Measurements from ENCODE around the gene ZNF747.
"Not testable (repeated sequence)": the region's sequence is repeated elsewhere in the genome, so short reads cannot be mapped to it uniquely, and the experiment has no call there.

Gene ZNF747

DNA sequence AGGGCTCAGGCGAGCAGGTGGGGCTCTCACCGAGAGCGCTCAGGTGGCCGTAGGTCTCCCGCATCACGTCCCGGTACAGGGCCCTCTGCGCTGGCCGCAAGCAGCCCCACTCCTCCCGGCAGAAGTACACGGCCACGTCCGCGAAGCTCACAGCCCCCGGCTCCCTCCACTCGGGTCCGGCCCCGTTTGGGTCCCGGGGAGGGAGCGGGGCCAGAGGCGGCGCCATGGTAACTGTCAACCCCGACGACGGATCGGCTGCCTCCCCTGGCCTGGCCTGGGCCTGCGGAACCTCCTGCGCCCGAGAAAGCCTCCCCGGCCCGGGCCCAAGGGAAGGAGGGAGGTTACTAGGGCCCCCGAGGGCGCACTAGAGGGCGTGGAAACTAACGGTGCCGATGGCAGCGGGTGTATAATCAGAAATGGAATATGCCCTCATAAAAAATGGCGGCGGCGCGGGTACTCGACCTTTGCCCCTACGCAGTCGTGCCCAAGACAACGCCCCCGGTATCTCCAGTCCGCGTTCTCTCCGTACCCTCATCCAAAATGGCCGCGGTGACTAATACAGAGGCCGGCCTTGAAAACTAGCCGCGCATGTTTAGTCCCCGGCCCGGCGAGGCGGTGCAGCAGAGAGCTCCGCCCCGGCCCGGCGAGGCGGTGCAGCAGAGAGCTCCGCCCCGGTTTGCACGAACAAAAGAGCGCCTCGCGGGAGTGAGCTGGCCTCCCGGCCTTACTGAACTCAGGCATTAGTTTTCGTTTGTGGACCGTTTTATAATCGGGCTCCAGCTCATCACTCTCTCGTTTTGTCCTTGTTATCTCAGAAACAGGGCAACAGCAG, 23.5 kb upstream of the ZNF747 start, which contains the start of gene ZNF764:
ZNF764 (minus strand) TSS at position 418 of the 832 bp plus-strand sequence; CDS start at position 226, 192 bp downstream.
- DNase-seq (ENCODE audit: low read depth): peak; percentile 98

DNA sequence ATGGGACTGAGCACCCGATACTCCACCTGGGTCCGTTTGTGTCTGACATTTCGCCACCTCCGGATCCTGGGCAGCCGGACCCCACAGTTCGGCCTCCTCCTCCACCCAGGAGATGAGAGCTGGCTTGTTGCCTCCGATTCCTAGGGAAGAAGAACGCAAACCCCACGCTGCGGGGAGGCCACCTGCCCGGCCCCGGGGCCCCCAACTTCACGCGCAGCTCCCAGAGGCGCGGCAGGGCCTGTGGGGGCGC, 23.0 kb upstream of the ZNF747 start:
- no peak for DNase-seq (ENCODE audit: low read depth)

DNA sequence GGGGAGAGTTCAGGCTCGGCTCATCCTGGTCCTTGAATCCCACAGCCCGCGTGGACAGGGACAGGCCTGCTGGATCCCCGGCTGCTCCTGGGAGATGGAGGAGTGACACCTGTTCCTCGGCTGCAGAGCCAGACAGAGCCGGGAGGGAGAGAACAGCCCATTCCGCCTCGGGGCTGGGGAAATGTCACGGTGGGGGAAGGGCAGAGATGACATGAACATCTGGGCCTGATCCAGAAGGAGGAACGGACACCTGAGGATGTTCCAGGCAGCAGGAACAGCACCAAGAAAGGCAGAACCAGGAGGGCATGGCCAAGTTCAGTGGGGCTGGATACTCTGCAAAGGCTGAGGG, 21.4 kb upstream of the ZNF747 start:
- no peak for DNase-seq (ENCODE audit: low read depth)

DNA sequence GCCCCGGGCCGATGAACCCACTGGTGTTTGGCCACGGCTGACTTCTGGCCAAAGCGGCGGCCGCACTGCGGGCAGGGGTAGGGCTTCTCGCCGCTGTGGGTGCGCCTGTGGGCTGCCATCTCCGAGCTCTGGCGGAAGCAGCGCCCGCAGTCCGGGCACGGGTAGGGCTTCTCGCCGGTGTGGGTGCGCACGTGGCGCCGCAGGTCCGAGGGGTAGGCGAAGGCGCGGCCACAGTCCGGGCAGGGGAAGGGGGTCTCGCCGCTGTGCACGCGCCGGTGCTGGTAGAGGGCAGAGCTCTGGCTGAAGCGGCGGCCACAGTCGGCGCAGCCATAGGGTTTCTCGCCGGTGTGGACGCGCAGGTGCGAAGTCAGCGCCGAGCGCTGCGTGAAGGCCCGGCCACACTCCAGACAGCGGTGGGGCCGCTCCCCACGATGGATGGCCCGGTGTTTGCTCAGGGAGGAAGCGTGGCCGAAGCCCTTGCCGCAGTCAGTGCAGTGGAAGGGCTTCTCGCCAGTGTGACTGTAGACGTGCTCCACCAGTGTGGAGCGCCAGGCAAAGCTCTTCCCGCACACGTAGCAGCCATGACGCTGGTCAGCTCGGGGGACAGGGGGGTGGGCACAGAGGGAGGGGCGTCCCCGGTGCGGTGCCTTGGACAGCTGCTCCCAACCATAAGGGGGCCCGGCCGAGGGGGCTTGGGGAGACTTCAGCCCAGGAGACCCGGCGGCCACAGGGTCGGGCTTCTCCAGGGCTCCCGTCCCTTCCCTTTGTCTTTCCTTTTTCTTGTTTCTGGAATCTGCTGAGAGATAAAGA, 20.9 kb upstream of the ZNF747 start:
- no peak for DNase-seq (ENCODE audit: low read depth)

DNA sequence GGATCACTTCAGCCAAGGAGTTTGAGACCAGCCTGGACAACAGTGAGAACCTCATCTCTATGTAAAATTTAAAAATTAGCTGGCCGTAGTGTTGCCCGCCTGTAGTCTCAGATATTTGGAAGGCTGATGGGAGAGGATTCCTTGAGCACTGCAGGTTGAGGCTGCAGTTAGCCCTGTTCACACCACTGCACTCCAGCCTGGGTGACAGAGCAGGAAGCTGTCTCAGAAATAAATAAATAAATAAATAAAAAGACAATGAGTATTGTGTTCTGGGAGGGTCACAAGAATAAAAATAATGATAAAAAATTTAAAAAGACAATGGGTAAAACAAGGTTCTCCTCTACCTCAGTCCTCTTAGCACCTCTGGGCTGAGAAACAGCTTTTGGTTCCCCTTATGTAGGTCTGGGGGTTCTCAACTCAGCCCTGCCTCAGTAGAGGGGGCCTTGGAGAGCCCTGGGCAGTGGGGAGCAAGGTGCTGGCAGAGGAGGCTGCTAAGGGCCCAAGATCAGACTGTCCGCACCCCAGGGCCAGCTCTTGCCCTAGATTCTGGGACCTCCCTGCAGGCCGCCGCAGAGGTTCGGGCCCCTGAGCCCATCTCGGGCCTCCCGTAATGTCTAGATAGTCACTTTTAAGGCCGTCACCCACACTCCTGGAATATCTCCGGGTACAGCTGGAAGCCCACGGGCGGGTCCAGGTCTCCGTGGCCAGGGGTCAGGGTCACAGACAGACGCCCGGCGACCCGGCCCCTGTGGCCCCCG, 20.1 kb upstream of the ZNF747 start:
- no peak for DNase-seq (ENCODE audit: low read depth)

DNA sequence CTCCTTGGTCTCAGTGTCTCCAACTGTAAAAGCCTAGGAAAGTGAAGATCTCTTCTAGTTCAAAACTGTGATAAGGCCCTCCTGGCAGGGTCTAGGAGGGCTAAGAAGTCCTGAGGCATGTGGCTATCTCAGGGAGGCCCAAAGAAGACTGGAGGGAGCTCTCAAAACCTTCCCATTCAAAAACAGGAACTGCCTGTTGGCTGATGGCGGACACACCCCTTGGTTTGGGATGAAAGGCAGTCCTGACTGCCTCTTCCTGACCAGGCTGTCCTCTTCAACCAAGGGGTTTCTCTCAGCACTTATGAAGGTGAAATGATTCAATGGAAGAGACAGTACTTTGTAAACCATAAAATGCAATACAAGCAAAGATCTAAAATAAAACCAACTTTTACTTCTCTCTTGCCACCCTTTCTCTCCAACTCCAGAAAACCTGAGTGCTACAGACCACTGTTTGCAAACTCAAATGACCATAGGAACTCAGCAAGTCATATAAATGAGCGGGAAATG, 18.8 kb upstream of the ZNF747 start:
- no peak for DNase-seq (ENCODE audit: low read depth)

DNA sequence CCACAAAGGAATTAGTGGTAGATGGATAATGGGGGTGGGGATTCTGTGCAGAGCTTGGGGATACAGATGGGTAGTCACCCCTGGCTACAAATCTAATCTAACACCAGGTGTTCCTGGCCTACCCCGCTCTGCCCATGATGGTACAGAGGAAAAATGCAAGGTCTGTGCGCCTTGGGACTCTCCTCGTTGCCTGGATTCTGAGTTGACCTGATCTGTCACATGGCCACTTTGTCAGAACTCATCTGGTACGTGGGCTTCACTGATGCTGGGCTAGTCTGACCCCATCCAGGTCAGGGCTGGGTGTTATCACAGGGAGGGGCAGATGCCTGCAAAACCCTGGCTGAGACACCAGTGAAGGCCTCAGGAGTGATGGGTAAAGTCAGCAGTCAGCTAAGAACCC, 18.3 kb upstream of the ZNF747 start:
- DNase-seq (ENCODE audit: low read depth): no peak

DNA sequence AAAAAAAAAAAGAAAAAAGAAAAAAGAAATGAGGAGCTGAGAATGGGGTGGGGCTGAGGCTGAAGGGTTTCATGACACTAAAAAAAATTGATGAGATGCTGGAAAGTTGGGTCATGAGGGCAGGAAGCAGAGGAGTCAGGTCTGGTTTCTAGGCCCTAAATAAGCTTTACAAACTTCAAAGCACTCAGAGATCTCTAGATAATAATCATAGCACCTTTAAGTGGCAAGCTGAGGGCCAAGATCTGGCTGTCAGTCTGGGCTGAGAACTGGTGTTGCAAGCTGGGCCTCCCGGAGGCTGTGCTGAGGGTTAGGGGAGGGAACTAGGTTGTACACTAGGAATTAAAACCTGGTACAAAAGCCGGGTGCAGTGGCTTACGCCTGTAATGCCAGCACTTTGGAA, 17.1 kb upstream of the ZNF747 start:
- no peak for DNase-seq (ENCODE audit: low read depth)

DNA sequence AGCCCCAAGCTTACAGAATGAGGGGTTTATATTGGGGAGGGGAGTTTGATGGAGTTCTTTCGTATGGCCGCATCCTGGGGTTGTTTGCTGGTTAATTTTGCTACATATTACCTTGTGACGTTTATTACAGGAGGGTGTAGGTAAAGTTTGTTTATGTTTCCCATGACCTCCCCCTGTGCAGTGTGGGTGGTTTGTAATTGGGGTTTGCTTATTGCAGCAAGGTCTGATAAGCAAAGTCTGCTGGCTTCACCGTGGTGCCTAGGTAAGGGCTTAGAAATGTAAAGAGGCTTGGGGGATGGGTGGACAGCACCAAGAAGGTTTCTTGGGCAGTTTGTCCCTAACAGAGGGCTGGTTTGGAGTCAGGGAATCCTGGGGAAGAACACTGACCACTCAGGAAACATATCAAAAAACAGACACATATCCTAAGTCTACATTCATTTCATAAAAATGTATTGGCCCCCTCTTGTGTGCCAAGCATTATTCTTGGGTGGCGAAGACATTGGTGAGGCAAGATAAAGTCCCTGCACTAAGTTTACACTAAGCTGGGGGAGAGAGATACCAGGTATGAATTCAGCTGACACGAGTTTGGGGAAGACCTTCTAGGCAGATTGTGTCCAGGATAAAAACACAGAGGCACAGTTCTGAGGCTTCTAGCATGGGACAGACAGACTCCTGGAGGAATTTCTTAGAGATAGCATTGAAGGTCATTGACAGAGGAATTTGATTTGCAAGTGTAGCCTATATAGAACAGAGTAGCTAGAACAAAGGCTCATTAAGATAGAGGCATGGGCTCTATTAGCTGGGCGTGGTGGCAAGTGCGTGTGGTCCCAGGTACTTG, 14.0 kb upstream of the ZNF747 start:
- no peak for DNase-seq (ENCODE audit: low read depth)

DNA sequence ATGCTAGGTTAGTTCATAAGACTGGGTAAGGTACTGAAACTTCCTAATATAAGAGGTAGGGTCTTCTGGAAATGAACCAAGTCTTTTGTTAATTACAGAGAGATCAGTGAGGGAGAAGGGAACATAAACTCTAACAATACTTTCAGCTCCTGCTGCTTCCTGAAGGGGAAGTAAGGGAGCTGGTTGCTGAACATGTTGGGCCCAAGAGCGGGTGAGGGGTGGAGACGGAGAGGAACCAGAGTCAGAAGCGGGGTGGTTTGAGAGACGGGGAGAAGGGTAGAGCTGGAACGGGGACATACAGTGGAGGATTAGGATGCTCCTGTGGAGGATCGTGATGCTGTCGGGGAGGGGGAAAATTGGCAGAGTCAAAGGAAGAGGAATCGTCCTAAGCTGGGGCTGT, 11.5 kb upstream of the ZNF747 start:
- no peak for DNase-seq (ENCODE audit: low read depth)

DNA sequence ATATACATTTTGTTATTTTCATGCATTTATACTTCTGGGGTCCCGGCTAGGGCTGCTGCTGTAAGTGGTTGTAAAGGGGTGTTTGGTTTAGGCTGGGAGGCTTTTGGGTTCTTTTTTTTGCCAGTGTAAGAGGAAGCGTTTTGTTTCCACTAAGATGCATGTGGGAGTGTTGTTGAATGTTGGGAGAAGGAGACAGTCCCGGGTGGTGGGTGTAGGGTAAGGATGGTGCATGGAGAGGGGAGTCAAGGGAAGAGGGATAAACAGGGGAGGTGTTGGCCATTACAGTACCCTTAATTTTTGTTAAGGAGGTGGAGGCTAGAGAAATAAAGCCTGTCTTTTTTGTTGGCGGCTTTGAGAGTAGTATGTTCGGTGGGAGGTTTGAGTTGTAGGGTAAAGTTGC, 8.4 kb upstream of the ZNF747 start:
- no peak for DNase-seq (ENCODE audit: low read depth)

DNA sequence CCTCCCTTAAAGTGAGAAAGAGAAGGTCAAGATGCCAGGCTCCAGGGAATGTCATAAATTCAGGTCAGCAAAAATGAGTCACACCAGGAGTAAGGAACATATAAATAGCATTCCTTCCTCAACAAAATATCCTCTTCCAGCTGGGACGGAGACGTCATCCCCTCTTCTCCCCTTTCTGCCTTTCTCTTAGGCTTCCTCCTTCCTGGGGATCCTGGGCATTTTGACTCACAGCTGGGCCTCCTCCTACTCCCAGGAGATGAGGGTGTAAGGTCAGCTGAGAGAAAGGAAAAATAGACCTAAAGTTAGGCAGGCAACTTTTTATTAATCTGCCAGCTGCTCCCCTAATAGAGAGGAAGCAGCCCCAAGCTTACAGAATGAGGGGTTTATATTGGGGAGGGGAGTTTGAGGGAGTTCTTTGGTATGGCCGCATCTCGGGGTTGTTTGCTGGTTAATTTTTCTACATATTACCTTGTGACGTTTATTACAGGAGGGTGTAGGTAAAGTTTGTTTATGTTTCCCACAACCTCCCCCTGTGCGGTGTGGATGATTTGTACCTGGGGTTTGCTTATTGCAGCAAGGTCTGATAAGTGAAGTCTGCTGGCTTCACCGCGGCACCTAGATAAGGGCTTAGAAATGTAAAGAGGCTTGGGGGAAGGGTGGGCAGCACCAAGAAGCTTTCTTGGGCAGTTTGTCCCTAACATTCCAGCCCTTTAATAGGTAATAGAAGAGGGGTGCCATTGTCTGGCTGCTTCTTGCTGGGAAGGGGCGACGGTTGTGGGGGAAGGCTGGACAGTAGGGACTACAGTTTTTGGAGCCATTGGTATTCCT, 7.1 kb upstream of the ZNF747 start:
- DNase-seq (ENCODE audit: low read depth): peak; percentile 28

DNA sequence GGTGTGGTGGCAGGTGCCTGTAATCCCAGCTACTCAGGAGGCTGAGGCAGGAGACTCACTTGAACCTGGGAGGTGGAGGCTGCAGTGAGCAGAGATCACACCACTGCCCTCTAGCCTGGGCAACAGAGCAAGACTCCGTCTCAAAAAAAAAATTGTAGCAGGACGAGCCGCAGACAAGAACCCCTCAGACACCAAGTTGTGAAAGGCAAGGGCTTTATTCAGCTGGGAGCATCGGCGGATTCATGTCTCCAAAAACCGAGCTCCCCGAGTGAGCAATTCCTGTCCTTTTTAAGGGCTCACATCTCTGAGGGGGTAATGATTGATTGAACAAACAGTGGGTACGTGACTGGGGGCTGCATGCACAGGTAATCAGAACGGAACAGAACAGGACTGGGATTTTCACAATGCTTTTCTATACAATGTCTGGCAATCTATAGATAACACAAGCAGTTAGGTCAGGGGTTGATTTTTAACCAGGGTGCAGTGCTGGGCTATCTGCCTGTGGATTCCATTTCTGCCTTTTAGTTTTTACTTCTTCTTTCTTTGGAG, 6.3 kb upstream of the ZNF747 start:
- DNase-seq (ENCODE audit: low read depth): not testable (repeated sequence)

DNA sequence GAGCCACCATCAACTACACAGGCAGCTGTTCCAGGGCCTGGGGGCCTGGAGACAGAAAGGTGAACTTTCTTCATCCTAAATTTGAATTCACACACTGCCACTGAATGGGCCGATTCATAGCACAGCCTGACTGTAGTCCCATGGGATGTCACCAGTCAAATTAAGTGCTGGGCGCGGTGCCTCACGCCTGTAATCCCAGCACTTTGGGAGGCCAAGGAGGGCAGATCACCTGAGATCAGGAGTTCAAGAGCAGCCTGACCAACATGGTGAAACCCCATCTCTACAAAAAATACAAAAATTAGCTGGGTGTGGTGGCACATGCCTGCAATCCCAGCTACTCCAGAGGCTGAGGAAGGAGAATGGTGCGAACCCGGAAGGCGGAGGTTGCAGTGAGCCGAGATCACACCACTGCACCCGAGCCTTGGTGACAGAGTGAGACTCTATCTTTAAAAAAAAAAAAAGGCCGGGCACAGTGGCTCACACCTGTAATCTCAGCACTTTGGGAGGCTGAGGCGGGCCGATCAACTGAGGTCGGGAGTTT, 5.4 kb upstream of the ZNF747 start:
- not testable (repeated sequence) for DNase-seq (ENCODE audit: low read depth)

DNA sequence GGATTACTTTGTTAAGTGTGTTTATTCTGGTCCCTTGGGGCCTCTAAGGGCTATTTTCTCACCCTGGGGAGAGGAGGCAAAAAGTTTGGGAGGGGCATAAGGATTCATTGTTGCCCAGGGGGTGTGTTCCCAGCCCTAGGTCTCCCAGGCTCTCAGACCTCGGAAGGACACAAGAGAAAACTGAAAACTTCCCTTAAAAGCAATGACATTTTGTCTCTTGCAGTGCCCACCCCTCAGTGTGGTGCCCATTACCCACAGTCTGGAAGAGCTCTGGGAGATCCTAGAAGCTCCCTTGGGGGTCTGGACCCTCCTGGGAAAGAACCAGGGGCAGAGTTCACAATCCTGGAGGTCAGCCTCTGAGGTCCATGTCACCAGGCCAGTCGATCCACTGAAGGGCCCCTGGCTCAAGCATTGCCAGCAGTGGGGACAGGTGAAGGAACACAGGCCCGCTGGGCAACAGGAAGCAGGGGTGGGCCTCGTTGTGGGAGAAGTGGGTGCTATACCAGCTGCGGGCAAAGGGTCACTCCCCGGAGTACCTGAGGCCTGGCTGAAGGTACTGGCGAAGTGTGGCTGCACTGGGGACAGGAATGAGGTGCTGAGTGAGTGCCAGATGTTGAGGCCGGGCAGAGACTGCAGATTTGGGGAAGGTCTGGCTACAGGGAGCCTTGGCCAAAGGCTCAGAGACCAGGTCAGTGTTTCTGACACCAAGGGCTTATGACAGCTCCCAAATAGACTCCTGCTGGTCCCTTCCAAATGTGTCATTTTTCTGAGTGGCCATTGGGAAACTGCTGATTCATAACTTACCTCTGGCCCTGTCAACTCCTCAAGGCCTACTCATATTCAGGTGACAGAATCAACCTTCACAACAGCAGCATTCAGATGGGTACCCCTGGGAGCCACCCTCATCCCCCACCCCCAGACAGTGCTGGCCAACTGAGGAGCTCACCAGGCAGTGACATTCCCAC, 4.6 kb upstream of the ZNF747 start:
- DNase-seq (ENCODE audit: low read depth): no peak

DNA sequence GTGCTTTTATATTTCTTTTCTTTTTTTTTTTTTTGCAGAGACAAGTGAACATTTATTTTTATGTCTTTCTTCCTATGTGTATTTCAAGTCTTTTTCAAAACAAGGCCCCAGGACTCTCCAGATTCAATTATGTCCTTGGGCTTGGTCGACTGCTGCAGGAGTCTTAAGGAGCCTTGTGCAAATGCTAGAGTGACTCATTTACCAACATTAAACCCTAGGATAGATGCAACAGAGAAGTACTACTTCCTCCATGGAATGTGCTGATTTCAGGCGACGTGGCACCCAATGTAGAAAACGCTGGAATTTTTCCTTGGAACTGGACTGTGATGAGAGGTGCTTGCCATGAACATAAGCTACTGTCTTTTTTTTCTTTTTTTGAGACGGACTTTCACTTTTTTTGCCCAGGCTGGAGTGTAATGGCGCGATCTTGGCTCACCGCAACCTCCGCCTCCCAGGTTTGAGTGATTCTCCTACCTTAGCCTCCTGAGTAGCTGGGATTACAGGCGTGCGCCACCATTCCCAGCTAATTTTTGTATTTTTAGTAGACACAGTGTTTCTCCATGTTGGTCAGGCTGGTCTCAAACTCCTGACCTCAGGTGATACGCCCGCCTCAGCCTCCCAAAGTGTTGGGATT, 1.9 kb upstream of the ZNF747 start:
- DNase-seq (ENCODE audit: low read depth): peak; percentile 30

DNA sequence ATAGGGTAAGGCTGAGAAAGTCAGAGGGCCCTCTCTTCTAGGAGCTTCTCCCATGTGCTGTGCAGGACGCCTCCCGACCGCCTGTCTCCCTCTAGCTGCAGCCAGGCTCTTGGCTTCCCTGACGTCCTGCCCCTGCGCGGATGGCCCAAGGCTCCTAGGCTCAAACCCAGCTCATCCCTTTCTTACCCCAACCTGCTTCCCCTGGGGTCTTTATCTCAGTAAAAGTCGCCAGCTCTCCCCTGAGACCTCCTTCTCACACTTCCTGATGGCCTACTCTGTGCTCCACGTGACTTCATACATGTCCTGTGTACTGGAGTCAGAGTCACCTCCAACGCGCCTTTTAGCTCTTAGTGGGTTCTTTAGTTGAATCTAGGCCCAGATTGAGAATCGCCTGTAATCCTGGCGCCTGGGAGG, 1.1 kb upstream of the ZNF747 start:
- DNase-seq (ENCODE audit: low read depth): peak; percentile 82

DNA sequence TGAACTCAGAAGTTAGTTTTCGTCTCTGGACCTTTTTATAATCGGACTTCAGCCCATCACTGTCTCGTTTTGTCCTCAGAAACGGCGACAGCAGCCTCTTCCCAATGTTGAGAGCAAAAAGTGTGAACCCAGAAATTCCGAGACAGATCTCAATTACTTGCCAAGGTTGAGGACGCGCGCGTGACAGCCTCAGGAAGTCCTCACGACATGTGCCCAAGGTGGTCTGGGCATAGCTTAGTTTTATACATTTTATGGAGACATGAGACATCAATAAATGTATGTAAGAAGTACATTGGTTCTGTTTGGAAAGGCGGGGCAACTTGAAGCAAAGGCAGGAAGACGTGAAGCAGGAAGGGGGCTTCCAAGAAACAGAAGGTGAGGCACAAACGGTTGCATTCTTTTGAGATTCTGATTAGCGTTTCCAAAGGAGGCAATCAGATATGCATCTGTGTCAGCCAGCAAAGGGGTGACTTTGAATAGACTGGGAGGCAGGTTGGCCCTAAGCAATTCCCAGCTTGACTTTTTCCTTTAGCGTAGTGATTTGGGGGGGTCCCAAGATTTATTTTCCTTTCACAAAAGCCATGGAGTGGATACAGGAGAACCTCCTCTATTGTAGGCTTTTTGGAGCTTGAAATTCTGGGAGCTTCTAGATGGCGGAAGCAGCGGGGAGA, 583 bp upstream of the ZNF747 start:
- DNase-seq (ENCODE audit: low read depth): peak; percentile 25

Measured in iris pigment epithelial cell (primary cell).